ENCODE data around the gene PATJ.

The PATJ gene

DNA sequence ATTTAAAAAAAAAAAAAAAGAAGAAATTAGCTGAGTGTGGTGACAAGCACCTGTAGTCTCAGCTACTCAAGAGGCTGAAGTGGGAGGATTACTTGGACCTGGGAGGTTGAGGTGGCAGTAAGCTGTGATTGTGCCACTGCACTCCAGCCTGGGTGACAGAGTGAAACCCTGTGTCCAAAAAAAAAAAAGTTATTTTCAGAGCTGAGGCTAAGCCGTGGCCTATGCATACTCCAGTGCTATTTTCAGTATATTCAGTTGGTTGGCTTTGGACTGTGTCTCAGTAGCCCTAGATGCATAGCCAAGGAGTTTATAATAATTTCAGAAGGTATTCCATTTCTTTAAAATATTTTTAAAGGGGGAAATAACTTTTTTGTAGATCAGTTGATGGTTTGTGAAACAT, 311.9 kb downstream of the PATJ start:
- no peaks in the 10 kb centered on the region for H3K27me3 Mint-ChIP-seq (ENCODE audit: low read depth)
- peaks cover 6% of the 10 kb centered on the region for H3K36me3 Mint-ChIP-seq (ENCODE audit: low read depth)
- H3K4me1 Mint-ChIP-seq (ENCODE audit: low read depth), result peaks cover 4% of the 10 kb centered on the region
- H3K9me3 Mint-ChIP-seq, result no peaks in the 10 kb centered on the region
- no peak overlapping the region for H3K4me3 Mint-ChIP-seq
- H3K27ac Mint-ChIP-seq, result no peak overlapping the region

DNA sequence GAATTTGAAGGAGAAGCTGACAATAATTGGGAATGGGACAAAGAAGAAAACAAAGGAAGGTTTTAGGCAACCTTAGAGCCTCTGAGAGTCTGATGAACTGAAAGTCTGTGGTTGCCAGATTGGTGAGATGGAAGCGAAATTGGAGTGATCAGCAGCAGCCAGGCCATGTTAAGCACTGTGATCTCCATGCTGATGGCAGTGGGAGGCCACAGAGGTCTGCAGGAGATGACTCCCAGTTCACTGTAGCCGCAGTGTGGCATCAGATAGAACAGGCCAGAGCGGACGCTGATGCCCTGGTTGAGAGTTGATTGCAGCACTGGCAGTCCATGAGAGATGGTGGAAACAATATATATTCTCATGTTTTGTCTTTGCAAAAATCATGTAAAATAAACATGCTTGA, 314.9 kb downstream of the PATJ start:
- H3K4me1 Mint-ChIP-seq (ENCODE audit: low read depth), result no peaks in the 10 kb centered on the region
- H3K4me3 Mint-ChIP-seq, result no peak overlapping the region
- H3K36me3 Mint-ChIP-seq (ENCODE audit: low read depth), result peaks cover 3% of the 10 kb centered on the region
- no peak overlapping the region for H3K27ac Mint-ChIP-seq
- no peaks in the 10 kb centered on the region for H3K27me3 Mint-ChIP-seq (ENCODE audit: low read depth)
- no peaks in the 10 kb centered on the region for H3K9me3 Mint-ChIP-seq

DNA sequence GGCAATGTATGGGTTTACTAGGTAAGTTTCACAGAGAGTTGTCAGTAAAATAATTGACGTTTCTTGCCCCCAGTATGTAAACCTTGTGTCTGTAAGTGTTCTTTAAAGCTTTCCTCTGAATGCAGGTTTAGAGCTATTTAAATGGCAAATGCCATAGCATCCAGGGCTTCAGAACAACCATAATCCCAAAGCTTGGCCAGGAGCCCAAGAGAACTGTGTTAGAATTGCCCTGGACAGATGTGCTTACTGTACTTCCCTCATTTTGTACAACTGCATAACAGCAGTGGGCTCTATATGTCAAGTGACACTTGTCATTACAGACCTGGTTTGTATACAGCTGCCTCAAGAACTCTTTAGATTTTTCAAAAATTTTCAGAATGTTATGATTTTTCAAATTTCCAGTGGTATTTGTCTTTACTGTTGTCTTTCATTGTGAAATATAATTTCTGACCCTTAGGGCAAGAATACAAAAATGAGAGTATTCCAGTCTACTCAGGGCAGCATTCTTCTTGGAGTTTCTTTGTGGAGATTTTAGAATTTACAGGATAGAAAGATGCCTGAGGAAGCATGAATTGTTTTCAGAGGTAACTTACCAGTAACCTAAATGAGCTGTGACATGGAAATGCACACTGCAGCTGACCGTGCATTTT, 315.5 kb downstream of the PATJ start:
- Mint-ChIP-seq H3K9me3 (no peaks in the 10 kb centered on the region), H3K36me3 (ENCODE audit: low read depth) (peaks cover 2% of the 10 kb centered on the region), H3K4me1 (ENCODE audit: low read depth) (no peaks in the 10 kb centered on the region), H3K27ac (no peak overlapping the region), H3K27me3 (ENCODE audit: low read depth) (no peaks in the 10 kb centered on the region), H3K4me3 (no peak overlapping the region)

DNA sequence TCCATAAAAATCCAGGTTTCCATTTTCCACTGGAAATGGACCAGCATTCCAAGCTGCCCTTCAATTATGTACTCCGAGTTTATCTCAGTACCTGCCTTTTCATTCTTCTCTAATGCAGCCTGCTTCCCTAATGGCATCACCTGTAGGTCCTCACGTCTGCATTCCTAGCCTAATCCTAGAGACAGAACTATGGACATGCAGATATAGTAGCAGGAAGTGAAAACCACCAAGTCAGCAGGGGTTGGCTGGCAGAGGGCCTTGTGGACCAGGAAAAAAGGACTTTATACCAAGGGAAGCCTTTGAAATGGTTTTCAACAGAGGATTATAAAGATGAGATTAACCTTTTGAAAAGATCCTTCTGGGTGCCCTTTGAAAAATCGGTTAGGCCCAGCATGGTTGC, 316.7 kb downstream of the PATJ start:
- no peak overlapping the region for H3K4me3 Mint-ChIP-seq
- H3K27me3 Mint-ChIP-seq (ENCODE audit: low read depth), result no peaks in the 10 kb centered on the region
- H3K36me3 Mint-ChIP-seq (ENCODE audit: low read depth), result no peaks in the 10 kb centered on the region
- H3K27ac Mint-ChIP-seq, result no peak overlapping the region
- H3K9me3 Mint-ChIP-seq, result no peaks in the 10 kb centered on the region
- no peaks in the 10 kb centered on the region for H3K4me1 Mint-ChIP-seq (ENCODE audit: low read depth)

DNA sequence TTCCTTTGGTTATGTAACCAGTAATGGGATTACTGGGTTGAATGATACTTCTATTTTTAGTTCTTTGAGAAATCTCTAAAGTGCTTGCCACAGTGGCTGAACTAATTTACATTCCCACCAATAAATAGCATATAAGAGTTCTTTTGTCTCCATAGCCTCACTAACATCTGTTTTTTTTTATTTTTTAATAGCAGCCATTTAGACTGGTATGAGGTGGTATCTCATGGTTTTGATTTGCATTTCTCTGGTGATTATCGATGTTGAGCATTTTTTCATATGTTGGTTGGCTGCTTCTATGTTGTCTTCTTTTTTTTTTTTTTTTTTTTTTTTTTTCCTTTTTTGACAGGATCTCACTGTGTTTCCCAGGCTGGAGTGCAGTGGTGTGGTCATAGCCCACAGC, 319.8 kb downstream of the PATJ start:
- no peaks in the 10 kb centered on the region for H3K9me3 Mint-ChIP-seq
- H3K4me3 Mint-ChIP-seq, result no peak overlapping the region
- no peaks in the 10 kb centered on the region for H3K4me1 Mint-ChIP-seq (ENCODE audit: low read depth)
- H3K36me3 Mint-ChIP-seq (ENCODE audit: low read depth), result no peaks in the 10 kb centered on the region
- no peaks in the 10 kb centered on the region for H3K27me3 Mint-ChIP-seq (ENCODE audit: low read depth)
- H3K27ac Mint-ChIP-seq, result no peak overlapping the region

DNA sequence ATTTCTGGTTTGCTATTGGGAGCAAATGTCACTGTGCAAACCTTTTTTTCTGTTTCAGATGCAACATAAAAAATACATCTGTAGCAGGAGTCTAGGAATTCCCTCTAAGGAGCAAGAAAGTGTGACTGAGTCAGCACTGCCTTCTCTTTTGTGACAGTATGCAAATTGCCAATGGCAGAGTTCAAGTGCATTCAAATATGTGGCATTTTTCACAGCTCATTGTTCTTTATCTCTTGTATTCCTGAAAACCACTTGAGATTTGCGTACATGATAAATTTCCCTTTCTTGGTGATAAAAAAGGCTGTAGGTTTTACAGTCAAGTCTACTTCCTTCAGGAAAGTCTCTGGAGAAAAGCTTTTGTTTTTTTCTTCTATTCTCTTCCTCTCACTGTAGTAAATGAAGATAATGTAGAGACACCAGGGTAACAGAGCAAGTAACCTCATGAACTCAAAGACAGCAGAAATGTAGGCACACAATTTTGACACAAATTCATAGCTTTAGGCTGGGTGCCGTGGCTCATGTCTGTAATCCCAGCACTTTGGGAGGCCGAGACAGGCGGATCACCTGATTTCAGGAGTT, 322.6 kb downstream of the PATJ start:
- no peak overlapping the region for H3K27ac Mint-ChIP-seq
- H3K4me1 Mint-ChIP-seq (ENCODE audit: low read depth), result no peaks in the 10 kb centered on the region
- no peak overlapping the region for H3K4me3 Mint-ChIP-seq
- H3K27me3 Mint-ChIP-seq (ENCODE audit: low read depth), result no peaks in the 10 kb centered on the region
- H3K36me3 Mint-ChIP-seq (ENCODE audit: low read depth), result no peaks in the 10 kb centered on the region
- no peaks in the 10 kb centered on the region for H3K9me3 Mint-ChIP-seq

DNA sequence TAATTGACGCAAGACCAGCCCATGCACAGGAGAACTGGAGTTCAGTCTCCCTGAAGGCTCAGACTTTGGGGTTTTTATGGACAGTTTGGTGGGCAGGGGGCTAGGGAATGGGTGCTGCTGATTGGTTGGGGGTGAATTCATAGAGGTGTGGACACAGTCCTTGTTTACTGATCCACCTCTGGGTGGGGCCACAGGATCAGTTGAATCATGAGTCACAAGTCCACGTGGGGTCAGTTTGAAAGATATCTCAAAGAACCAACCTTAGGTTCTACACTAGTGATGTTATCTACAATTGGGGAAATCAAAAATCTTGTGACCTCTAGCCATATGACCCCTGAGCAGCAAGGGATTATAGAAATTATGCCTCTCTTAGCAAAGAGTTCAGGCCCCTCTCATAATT, 324.4 kb downstream of the PATJ start:
- H3K27me3 Mint-ChIP-seq (ENCODE audit: low read depth), result no peaks in the 10 kb centered on the region
- no peak overlapping the region for H3K4me3 Mint-ChIP-seq
- no peaks in the 10 kb centered on the region for H3K36me3 Mint-ChIP-seq (ENCODE audit: low read depth)
- no peak overlapping the region for H3K27ac Mint-ChIP-seq
- no peaks in the 10 kb centered on the region for H3K4me1 Mint-ChIP-seq (ENCODE audit: low read depth)
- no peaks in the 10 kb centered on the region for H3K9me3 Mint-ChIP-seq

DNA sequence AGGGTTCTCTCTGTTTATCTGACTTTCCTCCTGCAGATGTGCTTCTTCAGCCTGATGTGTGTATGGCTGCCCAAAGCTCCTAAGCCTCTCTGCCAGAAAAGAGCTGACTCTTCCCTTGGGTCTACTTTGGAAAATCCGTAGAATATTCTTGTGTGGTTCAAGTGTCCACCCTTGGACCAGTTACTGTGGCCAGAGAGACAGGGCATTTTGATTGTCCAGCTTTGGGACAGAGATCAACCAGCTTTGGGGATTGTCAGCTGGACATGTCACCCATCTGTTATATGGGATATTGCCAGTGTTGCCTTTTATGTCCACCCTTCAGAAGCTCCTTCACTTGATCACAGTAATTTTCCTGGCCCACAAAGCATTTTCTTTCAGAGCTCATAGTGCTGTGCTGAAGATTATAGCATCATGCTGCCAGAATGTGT, 326.1 kb downstream of the PATJ start:
- Mint-ChIP-seq H3K36me3 (ENCODE audit: low read depth) (no peaks in the 10 kb centered on the region), H3K27ac (no peak overlapping the region), H3K9me3 (no peaks in the 10 kb centered on the region), H3K27me3 (ENCODE audit: low read depth) (no peaks in the 10 kb centered on the region), H3K4me3 (no peak overlapping the region), H3K4me1 (ENCODE audit: low read depth) (no peaks in the 10 kb centered on the region)

DNA sequence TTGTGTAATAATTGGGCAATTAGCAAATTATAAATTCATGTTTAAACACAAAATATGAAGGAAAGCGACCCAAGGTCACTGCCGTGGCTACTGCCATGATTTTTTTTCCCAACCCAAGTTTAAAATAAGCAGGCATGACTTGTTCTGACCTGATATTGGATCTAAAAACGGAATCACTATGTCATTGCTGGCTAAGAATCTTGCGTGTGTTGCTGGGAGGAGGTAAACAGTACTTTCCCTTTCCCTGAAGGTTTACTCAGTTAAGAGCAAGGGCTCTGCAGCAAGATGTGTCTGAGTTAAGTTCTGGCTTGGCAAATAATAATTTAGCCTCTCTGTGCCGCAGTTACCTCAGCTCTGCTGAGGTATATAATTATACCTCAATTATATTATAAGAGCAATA, 326.7 kb downstream of the PATJ start:
- Mint-ChIP-seq H3K27ac (no peak overlapping the region), H3K27me3 (ENCODE audit: low read depth) (no peaks in the 10 kb centered on the region), H3K36me3 (ENCODE audit: low read depth) (no peaks in the 10 kb centered on the region), H3K4me3 (no peak overlapping the region), H3K4me1 (ENCODE audit: low read depth) (no peaks in the 10 kb centered on the region), H3K9me3 (no peaks in the 10 kb centered on the region)

DNA sequence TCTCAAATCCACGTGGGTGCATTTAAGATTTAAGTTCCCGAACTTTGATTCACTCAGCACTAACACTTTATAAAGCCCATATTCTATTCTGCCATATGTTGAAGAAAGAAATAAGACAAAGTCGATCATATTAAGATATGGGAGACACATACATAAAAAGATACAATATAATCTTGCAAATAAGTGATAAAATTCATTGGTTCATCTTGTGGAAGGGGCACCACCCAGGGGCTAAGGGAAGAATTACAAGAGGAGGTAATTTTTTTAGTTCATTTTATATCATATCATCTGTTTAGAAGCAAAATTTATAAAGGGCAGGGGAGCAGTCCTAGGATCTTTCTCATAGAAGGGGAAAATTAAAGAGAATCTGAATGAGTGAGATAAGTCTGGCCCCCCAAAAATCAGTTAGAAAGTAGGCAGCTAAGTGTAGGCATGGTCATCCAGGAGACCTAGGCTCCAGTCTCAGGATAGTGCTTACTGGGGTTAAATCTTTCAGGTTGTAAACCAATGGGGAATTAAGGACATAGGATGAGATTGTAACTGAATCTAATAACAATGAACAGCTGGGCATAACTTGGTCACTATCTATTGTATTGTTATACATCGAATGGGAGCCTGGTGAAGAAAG, 328.2 kb downstream of the PATJ start:
- H3K9me3 Mint-ChIP-seq, result no peaks in the 10 kb centered on the region
- H3K27ac Mint-ChIP-seq, result no peak overlapping the region
- H3K4me1 Mint-ChIP-seq (ENCODE audit: low read depth), result no peaks in the 10 kb centered on the region
- no peaks in the 10 kb centered on the region for H3K27me3 Mint-ChIP-seq (ENCODE audit: low read depth)
- no peak overlapping the region for H3K4me3 Mint-ChIP-seq
- H3K36me3 Mint-ChIP-seq (ENCODE audit: low read depth), result no peaks in the 10 kb centered on the region

DNA sequence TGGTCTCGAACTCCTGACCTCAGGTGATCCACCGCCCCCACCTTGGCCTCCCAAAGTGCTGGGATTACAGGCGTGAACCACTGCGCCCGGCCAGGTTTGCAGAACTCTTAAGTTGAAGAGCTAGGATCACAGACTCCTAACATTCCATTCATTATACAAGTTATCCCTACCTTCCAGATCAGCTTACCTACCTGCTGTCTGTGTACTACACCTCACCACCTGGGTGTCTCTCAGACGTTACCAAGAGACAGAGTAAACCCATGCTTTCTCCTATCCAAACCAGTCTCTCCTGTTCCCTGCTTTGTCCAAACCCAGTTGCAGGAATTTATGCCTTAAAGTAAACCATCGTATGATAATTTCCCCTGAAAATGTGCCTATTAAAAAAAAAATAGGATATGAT, 329.4 kb downstream of the PATJ start:
- Mint-ChIP-seq H3K9me3 (no peaks in the 10 kb centered on the region), H3K4me3 (no peak overlapping the region), H3K36me3 (ENCODE audit: low read depth) (no peaks in the 10 kb centered on the region), H3K27me3 (ENCODE audit: low read depth) (peaks cover 1% of the 10 kb centered on the region), H3K27ac (no peak overlapping the region), H3K4me1 (ENCODE audit: low read depth) (no peaks in the 10 kb centered on the region)

DNA sequence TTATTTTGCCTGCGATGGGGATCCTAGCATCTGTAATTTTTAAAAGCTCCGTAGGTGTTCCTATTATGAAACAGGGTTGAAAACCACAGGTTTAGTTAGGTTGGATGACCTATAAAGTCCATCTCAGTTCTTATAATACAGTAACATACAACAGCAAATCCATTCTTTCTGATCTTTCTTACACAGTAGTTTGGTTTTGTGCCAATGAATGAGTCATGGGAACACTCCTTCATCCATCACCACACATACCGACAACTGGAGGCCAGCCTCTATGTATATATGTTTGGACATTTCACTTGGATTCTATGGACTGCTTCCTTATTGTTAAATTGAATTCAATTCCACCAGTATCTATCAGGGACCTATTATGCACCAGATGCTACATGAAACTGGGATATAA, 334.0 kb downstream of the PATJ start:
- H3K4me3 Mint-ChIP-seq, result no peak overlapping the region
- no peaks in the 10 kb centered on the region for H3K4me1 Mint-ChIP-seq (ENCODE audit: low read depth)
- H3K27ac Mint-ChIP-seq, result no peak overlapping the region
- H3K36me3 Mint-ChIP-seq (ENCODE audit: low read depth), result no peaks in the 10 kb centered on the region
- no peaks in the 10 kb centered on the region for H3K9me3 Mint-ChIP-seq
- peaks cover 4% of the 10 kb centered on the region for H3K27me3 Mint-ChIP-seq (ENCODE audit: low read depth)

DNA sequence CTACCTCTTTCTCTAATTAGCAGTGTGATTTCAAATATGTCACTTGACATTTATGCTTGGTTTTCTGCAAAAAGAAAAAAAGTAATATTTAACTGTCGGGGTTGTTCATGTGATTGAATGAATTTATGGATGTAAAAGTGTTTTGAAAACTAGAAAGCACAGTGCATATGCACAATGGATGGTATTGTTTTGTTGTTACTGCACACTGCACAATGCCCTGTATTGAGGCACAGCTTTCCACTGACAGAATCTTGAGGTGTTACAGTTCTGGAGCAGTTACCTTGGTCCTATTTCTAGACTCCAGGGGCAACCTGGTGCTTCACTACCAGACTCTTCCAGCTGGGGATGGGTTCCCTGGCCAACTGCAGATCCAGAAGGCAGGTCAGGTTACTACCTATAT, 335.5 kb downstream of the PATJ start:
- Mint-ChIP-seq H3K27me3 (ENCODE audit: low read depth) (peaks cover 4% of the 10 kb centered on the region), H3K4me1 (ENCODE audit: low read depth) (no peaks in the 10 kb centered on the region), H3K4me3 (no peak overlapping the region), H3K9me3 (no peaks in the 10 kb centered on the region), H3K27ac (no peak overlapping the region), H3K36me3 (ENCODE audit: low read depth) (no peaks in the 10 kb centered on the region)

DNA sequence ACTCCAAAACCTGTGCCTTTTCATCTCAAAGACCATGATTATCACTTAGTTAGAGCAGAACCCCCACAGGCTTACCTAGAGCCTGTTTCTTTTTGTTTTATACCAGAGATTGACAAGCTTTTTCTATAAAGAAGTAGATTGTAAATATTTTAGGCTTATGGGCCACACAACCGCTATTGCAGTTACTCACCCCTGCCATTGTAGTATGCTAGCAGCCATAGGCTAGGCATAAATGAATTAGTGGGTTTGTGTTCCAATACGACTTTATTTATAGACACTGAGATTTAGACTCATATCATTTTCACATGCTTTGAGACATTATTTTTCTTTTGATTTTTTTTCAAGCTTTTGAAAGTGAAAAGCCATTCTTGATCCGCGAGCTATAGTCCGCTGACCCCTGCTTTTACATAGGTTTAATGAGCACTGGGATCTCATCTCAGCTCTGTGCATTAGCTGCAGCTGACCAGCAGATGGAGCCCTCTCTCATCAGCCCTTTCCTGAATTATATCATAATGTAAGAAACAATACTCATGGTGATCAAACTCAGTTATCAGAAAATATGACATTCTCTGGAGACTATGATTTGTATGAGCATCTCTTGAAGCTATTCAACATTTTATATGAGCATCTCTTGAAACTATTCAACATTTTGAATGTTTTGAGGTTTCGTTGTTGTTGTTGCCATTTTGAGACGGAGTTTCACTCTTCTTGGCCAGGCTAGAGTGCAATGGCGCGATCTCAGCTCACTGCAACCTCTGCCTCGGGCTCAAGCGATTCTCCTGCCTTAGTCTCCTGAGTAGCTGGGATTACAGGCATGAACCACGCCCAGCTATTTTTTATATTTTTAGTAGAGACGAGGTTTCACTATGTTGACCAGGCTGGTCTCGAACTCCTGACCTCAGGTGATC, 340.4 kb downstream of the PATJ start:
- no peaks in the 10 kb centered on the region for H3K9me3 Mint-ChIP-seq
- H3K27ac Mint-ChIP-seq, result no peak overlapping the region
- no peaks in the 10 kb centered on the region for H3K36me3 Mint-ChIP-seq (ENCODE audit: low read depth)
- no peaks in the 10 kb centered on the region for H3K4me1 Mint-ChIP-seq (ENCODE audit: low read depth)
- H3K4me3 Mint-ChIP-seq, result no peak overlapping the region
- H3K27me3 Mint-ChIP-seq (ENCODE audit: low read depth), result no peaks in the 10 kb centered on the region
